WTC11 (cell line): ENCODE data around the gene LRP10.

Experiments used
- CBFB ChIP-seq: sonication (generic); formaldehyde crosslinking; IDR thresholded peaks from 2 replicates; pipeline ENCODE4 v1.8.1; 2022; ENCODE audit warnings: mild to moderate bottlenecking, low read depth, missing genetic modification reagents
- ELF4 ChIP-seq: sonication (generic); formaldehyde crosslinking; IDR thresholded peaks from 2 replicates; pipeline ENCODE4 v1.8.1; 2022; ENCODE audit warnings: low read depth, mild to moderate bottlenecking, moderate library complexity, missing genetic modification reagents
- JUN ChIP-seq: sonication (generic); formaldehyde crosslinking; IDR thresholded peaks from 2 replicates; pipeline ENCODE4 v1.8.0; 2023; ENCODE audit warnings: mild to moderate bottlenecking, missing genetic modification reagents
- KAT7 ChIP-seq: sonication (generic); formaldehyde crosslinking; IDR thresholded peaks from 2 replicates; pipeline ENCODE4 v1.8.1; 2023; ENCODE audit warnings: missing genetic modification reagents, mild to moderate bottlenecking, borderline replicate concordance
- MAX ChIP-seq: sonication (generic); formaldehyde crosslinking; IDR thresholded peaks from 2 replicates; pipeline ENCODE4 v1.8.0; 2022; ENCODE audit warnings: mild to moderate bottlenecking, missing genetic modification reagents
- NR3C1 ChIP-seq: sonication (generic); formaldehyde crosslinking; conservative IDR thresholded peaks from 2 replicates; pipeline ENCODE4 v1.8.1; 2023; ENCODE audit warnings: low read depth, mild to moderate bottlenecking, missing genetic modification reagents
- TF ChIP-seq, protein P1 (sequence below): fragments of 200-600 bp; IDR thresholded peaks from 2 replicates; pipeline ENCODE4 v1.8.0; 2022; ENCODE audit warnings: antibody characterized with exemption
- TF ChIP-seq, protein P2 (sequence below): sonication (generic); formaldehyde crosslinking; IDR thresholded peaks from 2 replicates; pipeline ENCODE4 v1.8.1; 2022; ENCODE audit warnings: mild to moderate bottlenecking, moderate library complexity, missing genetic modification reagents
- TF ChIP-seq, protein P3 (sequence below): sonication (generic); formaldehyde crosslinking; conservative IDR thresholded peaks from 2 replicates; pipeline ENCODE4 v1.8.1; 2022; ENCODE audit warnings: mild to moderate bottlenecking, missing genetic modification reagents

DNA sequence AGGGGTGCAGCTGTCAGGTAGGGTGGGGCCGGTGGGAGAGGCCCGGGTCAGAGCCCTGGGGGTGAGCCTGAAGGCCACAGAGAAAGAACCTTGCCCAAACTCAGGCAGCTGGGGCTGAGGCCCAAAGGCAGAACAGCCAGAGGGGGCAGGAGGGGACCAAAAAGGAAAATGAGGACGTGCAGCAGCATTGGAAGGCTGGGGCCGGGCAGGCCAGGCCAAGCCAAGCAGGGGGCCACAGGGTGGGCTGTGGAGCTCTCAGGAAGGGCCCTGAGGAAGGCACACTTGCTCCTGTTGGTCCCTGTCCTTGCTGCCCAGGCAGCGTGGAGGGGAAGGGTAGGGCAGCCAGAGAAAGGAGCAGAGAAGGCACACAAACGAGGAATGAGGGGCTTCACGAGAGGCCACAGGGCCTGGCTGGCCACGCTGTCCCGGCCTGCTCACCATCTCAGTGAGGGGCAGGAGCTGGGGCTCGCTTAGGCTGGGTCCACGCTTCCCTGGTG is 24.7 kb upstream of the LRP10 start:
- TF ChIP-seq, protein P1, sequence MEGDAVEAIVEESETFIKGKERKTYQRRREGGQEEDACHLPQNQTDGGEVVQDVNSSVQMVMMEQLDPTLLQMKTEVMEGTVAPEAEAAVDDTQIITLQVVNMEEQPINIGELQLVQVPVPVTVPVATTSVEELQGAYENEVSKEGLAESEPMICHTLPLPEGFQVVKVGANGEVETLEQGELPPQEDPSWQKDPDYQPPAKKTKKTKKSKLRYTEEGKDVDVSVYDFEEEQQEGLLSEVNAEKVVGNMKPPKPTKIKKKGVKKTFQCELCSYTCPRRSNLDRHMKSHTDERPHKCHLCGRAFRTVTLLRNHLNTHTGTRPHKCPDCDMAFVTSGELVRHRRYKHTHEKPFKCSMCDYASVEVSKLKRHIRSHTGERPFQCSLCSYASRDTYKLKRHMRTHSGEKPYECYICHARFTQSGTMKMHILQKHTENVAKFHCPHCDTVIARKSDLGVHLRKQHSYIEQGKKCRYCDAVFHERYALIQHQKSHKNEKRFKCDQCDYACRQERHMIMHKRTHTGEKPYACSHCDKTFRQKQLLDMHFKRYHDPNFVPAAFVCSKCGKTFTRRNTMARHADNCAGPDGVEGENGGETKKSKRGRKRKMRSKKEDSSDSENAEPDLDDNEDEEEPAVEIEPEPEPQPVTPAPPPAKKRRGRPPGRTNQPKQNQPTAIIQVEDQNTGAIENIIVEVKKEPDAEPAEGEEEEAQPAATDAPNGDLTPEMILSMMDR, result no peak
- TF ChIP-seq ELF4 (CRISPR knock-in tag) (no peak), NR3C1 (CRISPR knock-in tag) (no peak), KAT7 (CRISPR knock-in tag) (no peak), CBFB (CRISPR knock-in tag) (no peak), MAX (no peak), JUN (CRISPR knock-in tag) (no peak)
- TF ChIP-seq, protein P2, sequence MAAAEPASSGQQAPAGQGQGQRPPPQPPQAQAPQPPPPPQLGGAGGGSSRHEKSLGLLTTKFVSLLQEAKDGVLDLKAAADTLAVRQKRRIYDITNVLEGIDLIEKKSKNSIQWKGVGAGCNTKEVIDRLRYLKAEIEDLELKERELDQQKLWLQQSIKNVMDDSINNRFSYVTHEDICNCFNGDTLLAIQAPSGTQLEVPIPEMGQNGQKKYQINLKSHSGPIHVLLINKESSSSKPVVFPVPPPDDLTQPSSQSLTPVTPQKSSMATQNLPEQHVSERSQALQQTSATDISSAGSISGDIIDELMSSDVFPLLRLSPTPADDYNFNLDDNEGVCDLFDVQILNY (CRISPR knock-in tag), result no peak
- TF ChIP-seq, protein P3, sequence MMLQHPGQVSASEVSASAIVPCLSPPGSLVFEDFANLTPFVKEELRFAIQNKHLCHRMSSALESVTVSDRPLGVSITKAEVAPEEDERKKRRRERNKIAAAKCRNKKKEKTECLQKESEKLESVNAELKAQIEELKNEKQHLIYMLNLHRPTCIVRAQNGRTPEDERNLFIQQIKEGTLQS (CRISPR knock-in tag), result no peak
